Measurements from ENCODE around the gene KANSL2.

DNA sequence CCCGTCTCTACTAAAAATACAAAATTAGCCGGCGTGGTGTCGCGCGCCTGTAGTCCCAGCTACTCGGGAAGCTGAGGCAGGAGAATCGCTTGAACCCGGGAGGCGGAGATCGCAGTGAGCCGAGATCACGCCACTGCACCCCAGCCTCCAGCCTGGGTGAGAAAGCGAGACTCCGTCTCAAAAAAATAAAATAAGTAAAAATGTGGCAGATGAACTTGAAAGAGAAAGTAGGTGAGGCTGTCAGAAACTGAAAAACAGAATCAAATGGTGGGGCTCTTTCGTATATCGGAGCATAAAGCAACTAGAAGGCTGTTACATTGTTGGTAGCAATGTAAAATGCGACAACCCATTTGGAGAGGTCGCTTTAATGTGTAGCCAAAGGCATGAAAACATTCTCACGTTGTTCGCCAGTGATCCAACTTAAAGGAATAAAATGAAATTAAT lies 35.2 kb upstream of the KANSL2 start:
- TF ChIP-seq, protein P1, sequence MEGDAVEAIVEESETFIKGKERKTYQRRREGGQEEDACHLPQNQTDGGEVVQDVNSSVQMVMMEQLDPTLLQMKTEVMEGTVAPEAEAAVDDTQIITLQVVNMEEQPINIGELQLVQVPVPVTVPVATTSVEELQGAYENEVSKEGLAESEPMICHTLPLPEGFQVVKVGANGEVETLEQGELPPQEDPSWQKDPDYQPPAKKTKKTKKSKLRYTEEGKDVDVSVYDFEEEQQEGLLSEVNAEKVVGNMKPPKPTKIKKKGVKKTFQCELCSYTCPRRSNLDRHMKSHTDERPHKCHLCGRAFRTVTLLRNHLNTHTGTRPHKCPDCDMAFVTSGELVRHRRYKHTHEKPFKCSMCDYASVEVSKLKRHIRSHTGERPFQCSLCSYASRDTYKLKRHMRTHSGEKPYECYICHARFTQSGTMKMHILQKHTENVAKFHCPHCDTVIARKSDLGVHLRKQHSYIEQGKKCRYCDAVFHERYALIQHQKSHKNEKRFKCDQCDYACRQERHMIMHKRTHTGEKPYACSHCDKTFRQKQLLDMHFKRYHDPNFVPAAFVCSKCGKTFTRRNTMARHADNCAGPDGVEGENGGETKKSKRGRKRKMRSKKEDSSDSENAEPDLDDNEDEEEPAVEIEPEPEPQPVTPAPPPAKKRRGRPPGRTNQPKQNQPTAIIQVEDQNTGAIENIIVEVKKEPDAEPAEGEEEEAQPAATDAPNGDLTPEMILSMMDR (IDR thresholded peaks at IDR 0.05) = peak in 1 of 4 experiments; percentile 1
- no peak for TF ChIP-seq POLR2A (IDR thresholded peaks at IDR 0.05)
